ENCODE measurements around the gene CCDC15.
"Not testable (repeated sequence)": the region's sequence is repeated elsewhere in the genome, so short reads cannot be mapped to it uniquely, and the experiment has no call there.

CCDC15 gene

GRCh38 chr11:125022551-125022950 is 68.5 kb downstream of the CCDC15 start:
- TF ChIP-seq CTCF (IDR thresholded peaks at IDR 0.05; ENCODE audit: low read depth, low read length, missing control alignments): no peak
- no peak for DNase-seq (ENCODE audit: low read depth)

GRCh38 chr11:125025968-125026367 is 72.0 kb downstream of the CCDC15 start:
- TF ChIP-seq CTCF (IDR thresholded peaks at IDR 0.05; ENCODE audit: low read depth, low read length, missing control alignments): no peak
- no peak overlapping the region for H3K4me3 ChIP-seq (ENCODE audit: low read depth, low read length)
- no peak for DNase-seq (ENCODE audit: low read depth)

More at GRCh38 chr11:125022551-125022950, 68.5 kb downstream of the CCDC15 start:
- no peak overlapping the region for H3K4me3 ChIP-seq (ENCODE audit: low read depth, low read length)

- DNase-seq (ENCODE audit: low read depth): not testable (repeated sequence)
Measured at GRCh38 chr11:125029431-125029830, 75.4 kb downstream of the CCDC15 start.

GRCh38 chr11:125036933-125037332 is 82.9 kb downstream of the CCDC15 start:
- no peak for TF ChIP-seq CTCF (IDR thresholded peaks at IDR 0.05; ENCODE audit: low read depth, low read length, missing control alignments)
- no peak for DNase-seq (ENCODE audit: low read depth)
- H3K4me3 ChIP-seq (ENCODE audit: low read depth, low read length): no peak overlapping the region

More at GRCh38 chr11:125029431-125029830, 75.4 kb downstream of the CCDC15 start:
- H3K4me3 ChIP-seq (ENCODE audit: low read depth, low read length): not testable (repeated sequence)

- no peak overlapping the region for H3K4me3 ChIP-seq (ENCODE audit: low read depth, low read length)
- no peak for DNase-seq (ENCODE audit: low read depth)
- no peak for TF ChIP-seq CTCF (IDR thresholded peaks at IDR 0.05; ENCODE audit: low read depth, low read length, missing control alignments)
Measured at GRCh38 chr11:125049164-125049792, 95.3 kb downstream of the CCDC15 start.

- TF ChIP-seq CTCF (IDR thresholded peaks at IDR 0.05; ENCODE audit: low read depth, low read length, missing control alignments): no peak
- DNase-seq (ENCODE audit: low read depth): no peak
- H3K4me3 ChIP-seq (ENCODE audit: low read depth, low read length): no peak overlapping the region
Measured at GRCh38 chr11:125052047-125052446, 98.0 kb downstream of the CCDC15 start.

GRCh38 chr11:125053167-125053566 is 99.2 kb downstream of the CCDC15 start:
- DNase-seq (ENCODE audit: low read depth): no peak
- H3K4me3 ChIP-seq (ENCODE audit: low read depth, low read length): no peak overlapping the region
- no peak for TF ChIP-seq CTCF (IDR thresholded peaks at IDR 0.05; ENCODE audit: low read depth, low read length, missing control alignments)
